NCI-H446 treated with DMSO at 0.1 percent for 48 hours (cell line): ENCODE results near the gene KDM4F.

Experiments
- DNase-seq: peaks from one replicate; lab custom pipeline; 2025; lab: John Stamatoyannopoulos, UW

KDM4F gene

DNA sequence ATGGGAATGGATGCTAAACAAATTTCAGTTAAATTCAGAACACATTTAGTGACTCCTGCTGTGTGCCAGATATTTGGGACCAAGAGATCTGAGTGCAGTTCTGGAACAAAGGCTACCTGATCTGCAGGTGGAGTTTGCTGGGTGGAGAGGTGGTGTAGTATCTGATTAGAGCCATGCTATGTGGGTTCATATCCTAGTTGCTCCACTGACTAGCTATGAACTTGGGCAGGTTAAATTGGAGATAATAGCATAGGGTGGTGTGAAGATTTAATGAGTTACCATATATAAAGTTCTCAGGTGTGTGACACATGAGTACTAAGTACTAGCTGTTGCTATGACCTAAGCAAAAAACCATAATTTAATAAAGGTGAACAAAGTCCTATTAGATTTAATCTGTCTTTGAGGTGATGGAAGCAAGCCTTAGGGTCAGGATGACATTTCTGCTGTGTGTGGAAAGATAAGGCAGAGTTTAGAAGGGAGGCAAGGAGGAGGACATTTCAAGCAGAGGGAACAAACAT lies 42.5 kb downstream of the KDM4F start:
- DNase-seq: no peak

DNA sequence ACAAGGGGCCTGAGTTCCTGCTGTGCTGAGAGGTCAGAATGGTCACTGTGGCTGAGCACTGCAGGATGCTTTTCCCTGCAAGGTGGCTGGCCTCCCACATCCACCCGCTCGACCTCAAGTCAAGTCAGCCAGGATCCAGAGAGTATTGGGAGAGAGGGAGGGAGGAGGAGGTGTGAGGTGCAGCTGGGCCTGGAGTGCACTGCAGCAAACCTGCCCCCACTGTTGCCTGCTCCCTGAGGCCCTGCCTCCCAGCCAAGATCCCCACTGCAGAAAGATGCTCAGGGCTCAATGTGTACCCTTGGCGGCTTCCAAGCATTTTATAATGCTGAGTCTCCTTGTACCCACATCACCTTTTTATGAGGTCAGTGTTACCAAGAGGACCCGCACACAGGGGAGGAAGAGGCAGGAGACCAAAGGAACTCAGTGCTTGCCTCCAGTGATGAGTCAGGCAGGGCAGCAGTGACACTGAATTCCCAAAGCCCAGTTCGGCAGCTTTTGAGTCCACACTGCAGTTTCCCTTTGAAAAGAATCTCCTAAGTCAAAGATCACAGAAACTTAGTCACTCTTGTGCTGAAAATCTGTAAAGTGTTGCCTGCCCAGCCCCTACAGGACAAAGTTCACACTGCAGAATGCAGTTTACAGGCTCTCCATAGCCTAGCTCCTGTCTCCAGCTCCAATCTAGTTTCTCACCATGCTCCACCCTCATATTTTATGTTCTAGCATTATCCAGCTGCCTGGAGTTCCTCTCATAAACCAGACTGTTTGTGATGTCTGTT lies 43.5 kb downstream of the KDM4F start:
- no peak for DNase-seq

GRCh38 chr11:95093548-95093947 lies 44.3 kb downstream of the KDM4F start:
- DNase-seq: no peak

GRCh38 chr11:95095858-95096587 lies 46.8 kb downstream of the KDM4F start:
- peak; percentile 81 for DNase-seq

- no peak for DNase-seq
Observed at GRCh38 chr11:95097209-95097608, 48.0 kb downstream of the KDM4F start.

- no peak for DNase-seq
Observed at GRCh38 chr11:95098826-95099225, 49.6 kb downstream of the KDM4F start.

DNA sequence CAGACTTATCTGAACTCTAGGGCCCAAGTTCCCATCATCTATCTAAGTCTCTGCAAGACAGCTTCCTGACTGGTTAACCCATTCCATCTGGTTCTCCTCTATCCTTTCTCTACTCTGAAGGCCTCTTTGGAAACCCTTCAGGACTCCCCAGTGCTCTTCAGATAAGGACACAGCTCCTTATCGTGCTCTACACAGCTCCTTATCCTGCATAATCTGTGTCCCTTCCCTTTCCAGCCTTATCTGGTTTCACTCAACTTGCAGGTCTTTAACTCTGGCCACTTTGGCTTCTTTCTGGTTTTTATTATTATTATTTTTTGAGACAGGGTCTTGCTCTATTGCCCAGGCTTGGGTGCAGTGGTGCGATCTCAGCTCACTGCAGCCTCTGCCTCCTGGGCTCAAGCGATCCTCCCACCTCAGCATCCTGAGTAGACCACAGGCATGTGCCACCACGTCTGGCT lies 51.0 kb downstream of the KDM4F start:
- no peak for DNase-seq
